NCI-H2196 treated with DMSO at 0.1 percent for 48 hours (cell line): ENCODE measurements around the gene ARHGAP6.

Source experiments
- DNase-seq: peaks from one replicate; lab custom pipeline; 2025; ENCODE audit not compliant: unreplicated experiment; lab: John Stamatoyannopoulos, UW

Gene ARHGAP6, protein sequence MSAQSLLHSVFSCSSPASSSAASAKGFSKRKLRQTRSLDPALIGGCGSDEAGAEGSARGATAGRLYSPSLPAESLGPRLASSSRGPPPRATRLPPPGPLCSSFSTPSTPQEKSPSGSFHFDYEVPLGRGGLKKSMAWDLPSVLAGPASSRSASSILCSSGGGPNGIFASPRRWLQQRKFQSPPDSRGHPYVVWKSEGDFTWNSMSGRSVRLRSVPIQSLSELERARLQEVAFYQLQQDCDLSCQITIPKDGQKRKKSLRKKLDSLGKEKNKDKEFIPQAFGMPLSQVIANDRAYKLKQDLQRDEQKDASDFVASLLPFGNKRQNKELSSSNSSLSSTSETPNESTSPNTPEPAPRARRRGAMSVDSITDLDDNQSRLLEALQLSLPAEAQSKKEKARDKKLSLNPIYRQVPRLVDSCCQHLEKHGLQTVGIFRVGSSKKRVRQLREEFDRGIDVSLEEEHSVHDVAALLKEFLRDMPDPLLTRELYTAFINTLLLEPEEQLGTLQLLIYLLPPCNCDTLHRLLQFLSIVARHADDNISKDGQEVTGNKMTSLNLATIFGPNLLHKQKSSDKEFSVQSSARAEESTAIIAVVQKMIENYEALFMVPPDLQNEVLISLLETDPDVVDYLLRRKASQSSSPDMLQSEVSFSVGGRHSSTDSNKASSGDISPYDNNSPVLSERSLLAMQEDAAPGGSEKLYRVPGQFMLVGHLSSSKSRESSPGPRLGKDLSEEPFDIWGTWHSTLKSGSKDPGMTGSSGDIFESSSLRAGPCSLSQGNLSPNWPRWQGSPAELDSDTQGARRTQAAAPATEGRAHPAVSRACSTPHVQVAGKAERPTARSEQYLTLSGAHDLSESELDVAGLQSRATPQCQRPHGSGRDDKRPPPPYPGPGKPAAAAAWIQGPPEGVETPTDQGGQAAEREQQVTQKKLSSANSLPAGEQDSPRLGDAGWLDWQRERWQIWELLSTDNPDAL (N-terminal part only)

DNA sequence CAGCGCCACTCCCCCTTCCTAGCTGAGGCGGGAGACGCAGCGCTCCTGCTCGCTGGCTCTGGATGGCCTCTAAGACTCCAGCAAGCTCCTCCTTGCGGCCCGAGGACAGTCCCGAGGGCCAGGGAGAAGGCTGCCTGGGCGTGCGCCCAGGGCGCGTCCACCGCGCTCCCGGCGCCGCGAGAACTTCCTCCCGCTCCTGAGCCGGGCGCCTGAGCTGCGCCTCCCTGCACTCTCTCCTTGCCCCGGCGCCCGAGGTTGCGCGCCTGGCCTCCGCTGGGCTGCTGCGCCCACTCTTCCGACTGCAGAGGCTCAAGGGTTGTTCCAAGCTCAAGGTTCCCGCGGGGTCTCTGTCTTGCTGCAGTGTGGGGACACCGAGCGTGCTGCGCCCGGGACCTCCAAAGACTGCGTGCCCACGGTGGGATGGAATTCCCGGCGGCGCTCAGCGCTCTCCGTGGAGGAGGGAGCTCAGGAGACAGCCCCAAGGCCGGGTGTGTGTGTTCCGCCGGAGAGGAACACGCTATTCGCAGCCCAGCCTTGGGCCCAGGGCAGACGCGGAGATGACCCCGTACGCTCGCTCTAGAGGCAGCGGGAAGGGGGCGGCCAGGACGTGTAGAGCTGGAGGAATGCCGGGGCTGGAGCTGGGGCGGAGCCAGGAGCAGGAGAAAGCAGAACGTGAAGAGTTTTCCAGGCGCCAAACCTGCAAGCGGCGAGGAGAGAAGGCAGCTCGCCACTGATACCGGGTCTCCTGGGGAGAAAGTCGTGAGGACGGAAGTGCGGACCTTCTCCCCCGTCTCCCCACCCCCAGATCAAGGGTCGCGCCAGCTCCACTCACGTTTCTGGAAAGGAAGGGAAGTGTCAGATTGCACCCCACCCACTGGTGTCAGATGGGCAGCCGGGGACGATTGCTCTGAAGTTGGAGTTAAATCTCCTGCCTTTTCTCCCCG lies at the start of gene ARHGAP6:
Gene ARHGAP6, minus strand, starts transcription at position 753 of the 944 bp plus-strand sequence. CDS start 1,092 bp downstream, outside the sequence.
- no peak for DNase-seq

GRCh38 chrX:11704725-11705495 lies 39.2 kb upstream of the ARHGAP6 start:
- no peak for DNase-seq

DNA sequence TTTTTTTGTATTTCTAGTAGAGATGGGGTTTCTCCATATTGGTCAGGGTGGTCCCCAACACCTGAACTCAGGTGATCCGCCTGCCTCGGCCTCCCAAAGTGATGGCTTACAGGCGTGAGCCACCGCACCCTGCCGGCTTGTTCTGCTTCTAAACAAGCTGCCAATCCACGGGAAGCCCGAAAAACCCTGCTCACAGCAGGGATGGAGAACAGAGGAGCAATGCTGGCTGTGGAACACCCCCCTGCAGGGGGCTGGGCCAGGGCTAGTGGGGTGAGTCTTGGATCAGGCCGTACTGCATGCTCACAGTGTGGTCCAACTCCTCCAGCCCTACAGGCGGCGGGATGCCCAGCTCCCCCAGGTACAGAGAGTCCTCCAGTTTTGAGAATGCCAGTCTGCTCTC lies 38.1 kb upstream of the ARHGAP6 start:
- no peak for DNase-seq

- DNase-seq = no peak
These were observed 37.4 kb upstream of the ARHGAP6 start for GRCh38 chrX:11702965-11703631.

DNA sequence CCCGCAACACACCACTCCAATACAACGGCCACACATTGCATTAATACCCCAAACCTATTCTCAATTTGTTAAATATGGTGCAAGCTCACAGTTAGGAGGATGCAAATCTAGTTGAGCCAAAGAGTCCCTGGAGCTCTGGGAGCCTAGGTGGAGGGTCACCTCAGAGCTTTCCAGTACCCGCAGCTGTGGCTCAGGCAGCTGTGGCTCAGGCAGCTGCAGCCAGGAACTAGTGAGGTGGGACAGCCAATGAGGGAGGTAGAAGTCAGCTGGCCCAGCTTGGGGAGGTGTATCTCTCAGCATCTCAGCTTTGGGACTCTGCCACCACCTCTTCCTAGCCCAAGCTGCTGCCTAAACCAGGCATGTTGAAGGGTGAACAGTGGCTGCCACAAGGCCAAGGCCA lies 36.7 kb upstream of the ARHGAP6 start:
- DNase-seq = no peak

GRCh38 chrX:11698702-11699101 lies 33.0 kb upstream of the ARHGAP6 start:
- no peak for DNase-seq

DNA sequence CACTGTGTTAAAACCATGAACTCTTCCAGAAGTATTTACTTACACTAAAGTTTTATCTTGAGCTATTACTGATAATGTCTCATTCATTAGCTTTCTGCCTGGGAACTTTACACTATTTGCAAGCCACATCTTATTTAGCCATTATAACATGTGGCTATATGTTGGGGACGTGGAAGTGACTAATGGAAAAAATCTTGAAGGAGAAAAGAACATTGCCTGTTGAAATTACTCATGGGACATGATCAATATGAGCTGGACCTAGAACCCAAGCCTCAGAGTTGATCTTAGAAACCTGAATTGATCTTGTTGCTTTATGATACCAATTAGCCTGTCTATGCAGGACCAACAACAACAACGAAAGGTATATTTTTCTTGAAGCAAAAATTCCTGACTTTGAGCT lies 22.5 kb upstream of the ARHGAP6 start:
- DNase-seq = no peak

GRCh38 chrX:11687157-11687556 lies 21.4 kb upstream of the ARHGAP6 start:
- no peak for DNase-seq

- DNase-seq = no peak
These were observed 17.3 kb upstream of the ARHGAP6 start for GRCh38 chrX:11683057-11683456.

- no peak for DNase-seq
These were observed 12.4 kb upstream of the ARHGAP6 start for GRCh38 chrX:11678158-11678557.

GRCh38 chrX:11672213-11672612 lies 6.5 kb upstream of the ARHGAP6 start:
- DNase-seq = no peak

- DNase-seq = no peak
These were observed 4.6 kb upstream of the ARHGAP6 start for GRCh38 chrX:11670316-11670715.

DNA sequence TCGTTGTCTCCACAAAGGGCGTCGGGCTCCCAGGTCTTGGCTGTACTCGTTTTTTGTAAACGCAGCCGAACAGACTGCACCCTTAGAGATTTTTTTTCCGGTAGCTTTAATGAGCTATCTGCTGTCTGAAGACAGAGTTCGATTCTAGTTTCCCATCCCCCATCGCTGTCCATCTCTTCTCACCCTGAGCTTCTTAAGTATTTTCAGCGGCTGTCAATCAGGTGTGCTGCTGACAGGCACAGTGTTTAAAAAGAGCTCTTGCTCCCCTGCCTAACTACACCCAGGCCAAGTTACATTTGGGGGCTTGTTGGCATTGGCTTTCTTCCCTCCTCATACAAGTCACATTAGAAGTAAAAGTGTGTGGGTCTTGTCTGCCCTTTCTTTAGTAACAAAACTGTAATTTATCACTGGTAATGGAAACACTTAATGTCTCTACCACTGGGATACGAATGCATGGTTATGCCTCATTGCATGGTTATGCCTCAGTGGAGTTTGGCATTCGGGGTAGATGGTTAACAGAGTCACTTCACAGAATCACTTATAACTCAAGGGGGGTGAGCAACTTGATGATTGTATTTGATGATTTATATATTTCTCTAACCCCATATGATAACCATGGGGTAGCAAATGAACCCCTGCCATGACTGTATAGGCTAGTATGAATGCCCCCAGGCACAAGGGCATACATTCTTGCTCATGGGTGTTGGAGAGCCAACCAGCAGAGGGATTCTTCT lies 1.4 kb upstream of the ARHGAP6 start:
- no peak for DNase-seq

GRCh38 chrX:11666164-11666563 lies 444 bp upstream of the ARHGAP6 start:
- no peak for DNase-seq

DNA sequence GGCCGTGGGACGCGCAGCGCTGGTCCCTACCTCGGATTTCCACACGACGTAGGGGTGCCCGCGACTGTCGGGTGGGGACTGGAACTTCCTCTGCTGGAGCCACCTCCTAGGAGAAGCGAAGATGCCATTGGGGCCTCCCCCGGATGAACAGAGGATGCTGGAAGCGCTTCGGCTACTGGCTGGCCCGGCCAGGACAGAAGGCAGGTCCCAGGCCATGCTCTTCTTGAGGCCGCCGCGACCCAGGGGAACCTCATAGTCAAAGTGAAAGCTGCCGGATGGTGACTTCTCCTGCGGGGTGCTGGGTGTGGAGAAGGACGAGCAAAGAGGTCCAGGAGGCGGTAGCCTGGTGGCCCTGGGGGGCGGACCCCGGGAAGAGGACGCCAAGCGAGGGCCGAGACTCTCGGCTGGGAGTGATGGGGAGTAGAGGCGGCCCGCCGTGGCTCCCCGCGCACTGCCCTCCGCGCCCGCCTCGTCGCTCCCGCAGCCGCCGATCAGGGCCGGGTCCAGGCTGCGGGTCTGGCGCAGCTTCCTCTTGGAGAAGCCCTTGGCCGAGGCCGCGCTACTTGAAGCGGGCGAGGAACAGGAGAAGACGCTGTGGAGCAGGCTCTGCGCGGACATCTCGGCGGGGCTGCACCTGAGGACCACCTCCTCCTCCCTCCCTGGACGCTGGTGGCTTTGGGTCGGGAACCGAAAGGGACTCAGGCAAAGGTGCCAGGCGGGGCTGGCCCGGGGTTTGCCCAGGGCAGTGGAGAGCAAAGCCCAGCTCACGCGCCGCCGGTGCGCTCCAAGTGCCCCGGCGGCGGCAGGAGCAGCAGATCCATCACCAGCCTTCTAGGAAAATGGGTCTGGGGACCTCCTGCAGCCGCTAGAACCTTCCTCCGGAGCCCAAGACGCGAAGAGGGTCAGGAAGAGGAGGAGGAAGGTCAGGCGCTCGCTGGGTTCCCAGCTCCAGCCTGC lies 1.2 kb downstream of the ARHGAP6 start:
- DNase-seq = no peak

DNA sequence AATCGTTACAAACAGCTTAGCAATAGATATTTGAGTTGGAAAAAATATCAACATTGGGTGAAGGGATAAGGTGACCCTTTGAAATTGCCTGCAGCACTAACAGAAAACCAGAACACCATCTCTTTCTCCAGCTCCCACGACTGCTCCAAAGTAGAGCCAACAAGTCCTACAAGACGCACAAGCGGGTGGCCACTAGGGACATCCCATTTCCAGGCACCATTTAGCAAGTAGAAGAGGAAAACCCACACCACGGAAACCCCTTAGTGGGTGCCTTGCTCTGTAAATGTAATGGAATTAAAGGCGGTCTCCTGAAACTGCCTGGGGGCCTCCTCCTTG lies 1.9 kb downstream of the ARHGAP6 start:
- no peak for DNase-seq

DNA sequence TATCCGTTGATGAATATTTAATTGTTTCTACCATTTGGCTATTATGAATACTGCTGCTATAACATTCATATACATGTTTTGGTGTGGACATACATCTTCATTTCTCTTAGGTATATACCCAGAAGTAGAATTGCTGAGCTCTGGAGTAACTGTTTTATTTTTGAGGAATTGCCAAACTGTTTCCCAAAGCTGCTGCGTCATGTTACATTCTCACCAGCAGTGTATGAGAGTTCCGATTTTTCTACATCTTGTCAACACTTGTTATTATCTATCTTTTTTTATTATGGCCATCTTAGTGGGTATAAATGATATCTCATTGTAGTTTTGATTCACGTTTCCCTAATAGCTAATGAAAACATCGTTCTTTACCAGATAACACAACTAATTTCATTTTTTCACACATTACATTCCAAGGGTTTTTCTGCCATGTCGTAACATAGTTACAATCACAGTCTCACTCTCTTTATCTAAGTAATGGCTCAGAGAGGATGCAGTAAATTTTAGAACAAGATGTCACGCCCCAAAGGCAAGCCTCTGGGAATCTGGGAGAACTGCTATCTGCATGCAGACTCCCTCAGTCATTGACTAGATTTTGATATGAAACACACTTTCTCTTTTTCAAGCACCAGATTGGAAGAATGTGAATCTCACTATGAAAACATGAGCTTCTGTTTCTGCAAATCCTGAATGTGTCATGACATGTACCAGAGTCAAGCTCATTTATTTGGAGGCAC lies 10.3 kb downstream of the ARHGAP6 start:
- DNase-seq = no peak
